ENCODE results near the gene CACNB4.
"Not testable (repeated sequence)": the region's sequence is repeated elsewhere in the genome, so short reads cannot be mapped to it uniquely, and the experiment has no call there.

The CACNB4 gene

GRCh38 chr2:152049541-152049940 is 49.3 kb downstream of the CACNB4 start:
- no peak for DNase-seq

DNA sequence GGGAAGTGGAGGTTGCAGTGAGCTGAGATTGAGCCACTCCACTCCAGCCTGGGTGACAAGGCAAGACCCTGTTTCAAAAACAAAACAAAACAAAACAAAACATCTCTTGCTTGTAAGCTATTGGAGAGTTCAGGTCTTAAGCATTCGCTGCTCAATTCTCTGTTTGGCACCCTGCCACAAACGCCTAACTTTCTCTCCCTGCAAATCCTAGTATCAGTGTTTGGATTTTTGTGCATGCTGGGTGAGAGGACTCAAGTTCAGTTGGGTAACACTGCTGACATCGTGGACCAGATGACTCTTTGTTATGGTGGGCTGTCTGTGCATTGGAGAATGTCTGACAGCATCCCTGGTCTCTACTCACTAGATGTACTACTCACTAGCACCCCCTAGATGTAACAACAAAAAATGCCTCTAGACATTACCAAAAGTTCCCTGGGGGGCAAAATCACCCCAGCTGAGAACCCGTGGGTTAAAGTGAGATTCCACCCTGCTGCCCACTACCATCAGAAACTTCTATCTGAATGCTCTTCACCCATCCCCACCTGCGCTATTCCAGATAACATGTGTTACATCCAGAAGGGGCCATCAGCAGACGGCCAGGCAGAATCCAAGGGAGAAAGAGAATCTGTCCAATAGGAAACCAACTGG is 50.9 kb downstream of the CACNB4 start:
- no peak for DNase-seq

DNA sequence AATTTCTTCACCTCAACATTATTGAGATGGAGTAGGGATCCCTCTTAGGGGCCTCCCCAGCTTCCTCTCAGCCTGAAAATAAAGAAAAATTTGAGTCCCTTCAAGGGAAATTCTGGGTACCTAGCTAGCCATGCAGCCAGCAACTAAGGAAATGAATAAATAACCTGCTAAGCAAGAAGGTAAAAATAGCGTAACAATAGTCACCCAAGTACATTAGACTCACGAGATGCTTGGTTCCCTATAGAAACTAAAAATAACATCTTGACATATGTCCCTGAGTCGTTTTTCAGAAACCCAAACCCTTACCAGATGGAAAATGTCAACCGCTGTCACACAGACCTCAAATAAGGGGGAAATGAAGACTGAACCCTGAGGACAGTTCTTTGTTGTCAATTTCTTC is 51.9 kb downstream of the CACNB4 start:
- no peak for DNase-seq

DNA sequence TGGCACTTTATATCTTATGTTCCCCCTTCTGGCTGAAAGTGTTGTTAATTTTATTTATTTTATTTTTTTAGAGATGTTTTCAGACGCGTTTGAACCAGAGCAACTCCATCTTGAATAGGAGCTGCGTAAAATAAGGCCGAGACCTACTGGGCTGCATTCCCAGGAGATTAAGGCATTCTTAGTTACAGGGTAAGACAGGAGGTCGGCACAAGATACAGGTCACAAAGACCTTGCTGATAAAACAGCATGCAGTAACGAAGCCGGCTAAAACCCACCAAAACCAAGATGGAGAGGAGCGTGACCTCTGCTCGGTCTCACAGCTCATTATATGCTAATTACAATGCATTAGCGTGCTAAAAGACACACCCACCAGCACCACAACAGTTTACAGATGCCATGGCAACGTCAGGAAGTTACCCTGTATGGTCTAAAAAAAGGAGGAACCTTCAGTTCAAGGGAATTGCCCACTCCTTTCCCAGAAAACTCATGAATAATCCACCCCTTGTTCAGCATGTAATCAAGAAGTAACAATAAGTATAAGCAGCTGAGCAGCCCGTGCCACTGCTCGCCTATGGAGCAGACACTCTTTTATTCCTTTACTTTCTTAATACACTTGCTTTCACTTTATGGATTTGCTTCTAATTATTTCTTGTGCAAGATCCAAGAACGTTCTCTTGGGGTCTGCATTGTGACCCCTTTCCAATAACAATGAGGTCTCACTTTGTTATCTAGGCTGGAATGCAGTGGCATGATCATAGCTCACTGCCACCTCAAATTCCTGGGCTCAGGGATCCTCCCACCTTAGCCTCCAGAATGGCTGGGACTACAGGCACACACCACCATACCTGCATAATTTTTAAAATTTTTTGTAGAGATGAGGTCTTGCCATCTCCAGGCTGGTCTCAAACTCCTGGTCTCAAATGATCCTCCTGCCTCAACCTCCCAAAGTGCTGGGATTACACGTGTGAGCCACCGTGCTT is 55.9 kb downstream of the CACNB4 start:
- DNase-seq, result no peak

DNA sequence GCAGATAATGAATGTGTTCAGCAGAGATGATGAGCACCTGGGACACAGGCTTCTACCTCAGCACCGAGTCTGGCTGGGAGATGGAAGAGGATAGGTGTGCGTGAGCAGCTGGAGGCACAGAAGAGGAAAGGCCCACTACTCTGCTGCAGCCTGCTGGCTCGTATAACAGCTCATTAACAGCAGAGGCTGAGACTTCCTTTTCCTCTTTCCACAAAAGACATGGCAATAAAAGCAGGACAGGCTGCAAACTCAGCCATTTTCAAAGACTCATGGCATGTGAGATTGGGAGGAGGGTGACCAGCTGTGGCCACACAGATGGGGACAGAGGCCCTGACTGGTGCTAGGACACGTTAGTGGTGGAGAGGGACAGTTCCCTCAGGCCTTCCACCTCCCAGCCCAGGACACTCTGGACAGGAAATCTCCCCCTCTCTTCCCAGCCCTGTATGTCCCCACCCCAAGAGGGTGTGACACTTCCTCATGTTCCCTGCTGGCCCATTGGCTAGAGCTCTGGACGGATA is 60.3 kb downstream of the CACNB4 start:
- DNase-seq, result no peak

GRCh38 chr2:152037743-152038435 is 61.0 kb downstream of the CACNB4 start:
- DNase-seq, result no peak

DNA sequence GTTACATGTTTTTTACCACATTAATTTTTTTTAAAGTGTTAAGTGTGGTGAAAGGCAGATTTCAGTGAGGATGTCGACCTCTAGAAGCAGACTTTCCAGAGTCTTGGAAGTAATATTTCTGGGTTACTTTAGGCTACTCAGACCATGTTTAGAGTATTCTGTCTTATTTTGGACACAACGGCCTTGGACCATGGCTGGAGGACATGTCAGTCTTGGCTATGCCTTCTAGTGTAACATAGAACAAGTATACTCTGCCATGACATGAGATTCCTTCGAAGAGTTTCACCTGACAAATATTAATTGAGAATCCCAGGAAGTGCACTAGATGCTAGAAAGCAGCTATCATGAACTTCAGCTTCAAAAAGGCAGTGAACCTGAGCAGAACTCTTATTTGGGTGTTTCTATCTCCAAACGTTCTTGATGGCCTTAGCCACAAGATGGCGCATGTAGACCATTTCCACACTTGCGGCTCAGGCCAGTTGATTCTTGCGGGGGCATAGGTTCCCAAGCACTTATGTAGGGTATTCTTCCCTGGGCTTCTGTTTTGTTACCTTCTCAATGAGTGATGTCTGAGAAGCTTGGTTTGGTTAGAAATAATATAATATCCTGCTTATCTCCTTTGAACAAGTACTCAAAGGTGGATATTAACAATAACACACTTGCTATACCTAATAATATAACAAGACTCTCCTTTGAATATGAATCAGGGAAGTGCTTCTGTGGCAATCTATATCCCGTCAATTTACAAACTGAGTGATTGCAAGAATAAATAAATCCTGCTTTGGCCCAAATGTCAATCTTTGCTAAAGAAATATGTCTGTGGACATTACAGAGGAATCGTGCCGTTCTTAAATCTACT is 62.0 kb downstream of the CACNB4 start:
- no peak for DNase-seq

DNA sequence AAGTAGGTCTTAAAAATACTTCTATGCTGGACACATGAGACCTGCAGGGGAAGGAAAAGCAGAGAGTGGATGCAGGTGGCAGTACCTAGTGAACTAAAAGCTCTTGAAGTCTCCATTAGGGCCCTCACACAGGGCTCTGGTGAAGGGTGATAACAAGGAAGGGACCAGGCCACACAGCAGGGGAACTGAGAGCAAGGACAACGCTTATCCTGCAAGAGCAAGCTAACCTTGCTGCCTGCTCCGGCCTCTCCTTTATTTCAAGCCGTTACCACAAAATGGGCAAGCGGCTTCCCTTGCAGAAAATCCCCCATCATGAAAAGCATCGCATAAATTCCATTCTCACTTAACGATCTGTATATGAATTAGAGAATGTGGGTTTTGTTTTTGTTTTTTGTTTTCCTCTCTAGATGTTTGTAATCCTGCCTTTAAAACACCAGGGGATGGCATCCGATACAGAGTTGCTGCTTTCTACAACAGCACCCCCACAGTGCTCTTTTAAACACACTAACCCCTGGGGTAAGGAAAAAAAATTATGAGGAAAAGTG is 64.5 kb downstream of the CACNB4 start:
- DNase-seq, result no peak

DNA sequence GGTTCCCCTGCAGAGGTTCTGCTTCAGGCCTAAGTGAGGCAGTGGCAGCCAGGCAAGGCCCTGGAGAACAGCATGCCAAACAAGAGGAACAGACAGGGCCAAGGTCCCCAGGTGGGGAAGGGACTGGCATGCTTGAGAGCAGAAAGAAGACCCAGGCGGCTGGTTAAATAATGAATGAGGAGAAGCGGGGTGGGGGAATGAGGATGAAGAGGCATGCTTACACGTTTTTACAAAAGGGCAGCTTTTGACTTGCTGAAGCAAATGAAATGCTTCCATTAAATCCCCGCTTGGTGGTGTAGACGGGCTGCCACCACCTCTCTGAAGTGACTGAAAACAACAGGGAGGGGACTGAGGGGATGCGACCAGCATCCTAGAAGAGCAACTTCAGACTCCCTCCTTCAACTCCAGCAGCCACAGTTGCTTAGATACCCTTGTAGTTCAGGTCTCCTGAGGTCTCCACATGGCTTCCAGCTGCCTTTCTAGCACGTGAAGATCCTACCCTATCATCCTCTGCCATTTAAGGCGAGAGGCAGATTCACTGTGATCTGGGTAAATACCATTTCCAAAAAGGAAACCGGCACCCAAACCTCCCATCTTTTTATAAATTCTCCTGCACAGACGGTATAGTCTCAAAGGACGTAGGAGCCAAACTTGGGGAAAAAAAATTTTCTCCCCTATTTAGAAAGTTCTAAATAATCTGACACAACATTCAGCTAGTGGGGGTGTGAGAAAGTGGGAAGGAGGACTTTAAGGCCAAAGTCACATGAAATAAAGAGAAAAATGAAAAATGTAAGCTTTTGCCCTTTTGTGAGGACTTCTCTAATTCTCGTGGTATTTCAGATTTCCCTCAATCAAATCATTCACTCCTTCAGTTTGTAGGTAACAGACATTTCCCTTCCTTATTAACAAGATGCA is 65.6 kb downstream of the CACNB4 start:
- no peak for DNase-seq

- DNase-seq, result no peak
Observed at GRCh38 chr2:152031747-152032306, 67.0 kb downstream of the CACNB4 start.

DNA sequence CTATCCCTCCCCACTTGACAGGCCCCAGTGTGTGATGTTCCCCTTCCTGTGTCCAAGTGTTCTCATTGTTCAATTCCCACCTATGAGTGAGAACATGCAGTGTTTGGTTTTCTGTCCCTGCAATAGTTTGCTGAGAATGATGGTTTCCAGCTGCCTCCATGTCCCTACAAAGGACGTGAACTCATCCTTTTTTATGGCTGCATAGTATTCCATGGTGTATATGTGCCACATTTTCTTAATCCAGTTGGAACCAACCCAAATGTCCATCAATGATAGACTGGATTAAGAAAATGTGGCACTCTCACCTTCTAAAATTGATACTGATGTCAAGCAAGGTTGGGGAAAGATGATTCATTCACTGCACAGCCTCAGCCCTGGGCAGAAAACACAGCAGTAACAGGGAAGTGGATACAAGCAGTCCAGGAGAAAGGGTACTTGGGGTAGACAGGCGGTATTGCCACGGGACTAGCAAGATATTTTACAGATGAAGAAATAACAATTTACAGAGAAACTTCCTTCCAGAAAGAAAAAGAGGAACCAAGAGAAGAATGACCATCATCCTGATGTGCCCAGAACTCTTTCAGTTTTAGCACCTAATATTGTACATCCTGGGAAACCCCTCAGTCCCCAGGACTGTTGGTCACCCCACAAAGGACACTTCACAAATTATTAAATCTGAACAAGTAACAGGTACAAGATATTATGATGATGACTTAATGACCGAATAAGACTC is 68.1 kb downstream of the CACNB4 start:
- DNase-seq, result not testable (repeated sequence)

DNA sequence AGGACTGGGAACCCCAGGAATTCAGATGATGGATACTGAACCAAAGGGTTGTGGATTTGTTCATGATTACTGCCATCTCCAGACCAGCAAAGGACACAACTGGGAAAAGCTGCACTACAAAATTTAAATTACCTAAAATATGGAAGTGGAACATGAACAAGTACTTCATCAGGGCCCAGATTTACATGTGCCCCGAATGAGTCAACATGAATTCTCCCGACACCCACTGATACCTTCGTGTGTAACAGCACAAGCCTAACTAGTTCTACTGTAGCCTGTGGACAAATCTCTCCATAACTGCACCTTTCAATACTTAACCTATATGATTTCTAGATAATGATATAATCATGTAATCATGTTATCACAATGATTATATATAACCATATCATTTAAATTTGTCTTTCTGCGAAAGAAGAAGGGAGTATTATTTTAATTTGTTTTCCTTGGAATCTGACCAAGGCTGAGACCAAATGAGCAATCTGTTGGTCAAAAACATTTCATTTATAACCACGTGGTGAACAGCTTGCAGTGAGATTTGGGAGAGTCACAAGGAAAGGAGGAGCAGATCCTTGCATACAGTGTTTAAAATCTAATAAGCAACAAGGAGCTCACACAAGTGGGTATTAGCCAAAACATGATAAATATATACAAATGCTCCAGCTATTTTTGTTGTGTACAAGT is 70.5 kb downstream of the CACNB4 start:
- DNase-seq, result no peak

DNA sequence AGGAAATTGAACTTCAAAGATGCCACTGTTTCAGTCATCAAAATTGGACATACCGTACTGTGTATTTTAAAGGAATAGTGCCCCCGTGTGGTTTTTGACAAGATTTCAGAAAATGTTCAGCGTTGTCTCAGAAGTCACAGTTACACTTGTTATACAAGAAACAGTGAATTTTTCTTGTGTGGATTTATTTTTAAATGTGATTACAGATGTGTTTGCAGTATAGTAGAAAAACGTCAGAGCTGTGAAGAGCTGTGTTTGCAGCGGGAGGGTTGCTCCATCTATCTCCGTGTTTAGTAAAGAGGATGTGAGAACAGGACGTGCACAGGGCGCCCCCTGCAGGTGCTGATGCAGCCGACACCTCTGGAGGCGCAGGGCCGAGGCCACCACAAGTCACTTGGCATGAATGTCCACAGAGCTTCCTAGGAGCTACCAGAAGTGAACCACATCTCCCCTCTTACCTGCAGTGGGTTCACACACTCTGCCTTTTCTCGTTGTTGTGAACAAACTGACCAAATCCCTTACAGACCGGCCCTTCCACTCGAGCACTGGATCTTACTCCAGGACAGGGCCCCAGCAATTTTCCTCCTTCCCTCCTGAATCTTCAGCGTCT is 73.1 kb downstream of the CACNB4 start:
- DNase-seq, result peak; percentile 44

GRCh38 chr2:152024477-152024876 is 74.4 kb downstream of the CACNB4 start:
- no peak for DNase-seq

DNA sequence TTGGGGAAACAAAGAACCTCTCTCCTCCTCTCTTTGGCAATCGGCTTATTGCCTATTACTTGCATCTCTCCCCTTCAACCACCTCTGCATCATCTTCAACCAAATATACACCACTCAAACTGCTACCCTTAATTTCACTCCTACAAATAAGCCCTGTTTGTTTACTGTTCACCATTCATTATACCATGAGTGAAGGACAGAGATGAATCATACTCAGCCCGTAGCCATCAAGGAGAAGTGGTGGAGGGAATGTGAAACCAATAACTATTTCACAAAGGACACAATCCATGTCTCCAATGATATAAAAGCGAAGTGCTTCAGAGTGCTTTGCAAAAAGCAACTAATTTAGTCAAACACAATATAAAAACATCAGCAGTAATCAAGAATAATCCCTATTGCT is 76.8 kb downstream of the CACNB4 start:
- DNase-seq, result no peak

DNA sequence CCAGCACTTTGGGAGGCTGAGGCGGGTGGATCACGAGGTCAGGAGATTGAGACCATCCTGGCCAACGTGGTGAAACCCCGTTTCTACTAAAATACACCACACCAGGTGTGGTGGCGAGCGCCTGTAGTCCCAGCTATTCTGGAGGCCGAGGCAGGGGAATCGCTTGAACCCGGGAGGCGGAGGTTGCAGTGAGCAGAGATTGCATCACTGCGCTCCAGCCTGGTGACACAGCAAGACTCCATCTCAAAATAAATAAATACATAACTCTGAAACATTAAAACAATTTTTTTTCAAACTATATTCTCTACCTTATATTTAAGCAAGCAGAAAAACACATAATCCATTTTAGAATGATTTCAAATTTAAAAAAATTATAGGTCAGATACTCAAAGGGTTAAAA is 77.8 kb downstream of the CACNB4 start:
- DNase-seq, result not testable (repeated sequence)

GRCh38 chr2:152019732-152020131 is 79.1 kb downstream of the CACNB4 start:
- DNase-seq, result no peak

DNA sequence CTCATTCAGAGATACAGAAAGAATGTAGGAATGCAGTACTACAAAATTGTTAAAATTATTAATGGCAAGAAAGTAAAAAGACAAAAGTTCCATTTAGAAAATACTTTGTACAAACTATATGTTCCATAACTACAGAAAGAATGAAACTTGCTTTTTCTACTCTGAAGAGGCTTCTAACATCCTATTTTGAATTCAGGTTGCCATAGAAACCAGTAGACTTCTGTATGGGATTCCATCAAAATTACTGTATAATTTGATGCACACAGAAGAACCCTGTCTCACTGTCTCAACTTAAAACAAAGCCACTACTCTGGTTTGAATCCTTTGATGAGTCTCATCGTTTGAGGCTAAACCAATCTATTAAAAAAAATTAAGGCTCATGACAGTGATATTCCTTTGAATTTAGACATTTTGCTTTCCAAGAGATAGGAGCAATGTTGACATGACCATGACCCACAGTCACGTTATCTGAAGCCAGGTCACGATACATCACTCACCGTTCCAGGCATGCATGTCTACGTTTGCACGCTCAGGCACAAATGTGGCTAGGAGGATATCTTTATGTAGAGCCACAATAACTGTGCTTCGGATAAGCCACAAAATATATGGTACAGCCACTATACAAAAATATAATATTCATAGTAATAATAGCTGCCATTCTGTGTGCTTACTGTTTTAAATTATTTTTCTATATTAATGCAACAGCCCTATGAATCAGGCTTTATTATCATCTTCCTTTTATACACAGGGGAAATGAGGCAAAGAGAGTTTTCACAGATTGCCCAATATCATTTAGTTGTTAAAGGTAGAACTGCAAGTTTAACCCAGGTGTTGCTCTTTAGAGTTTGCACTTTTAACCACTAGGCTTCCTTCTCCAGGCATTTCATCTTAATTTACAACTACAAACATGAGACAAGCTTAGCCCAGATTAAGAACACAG is 82.4 kb downstream of the CACNB4 start:
- no peak for DNase-seq
